ENCODE measurements around the gene PEX3.

Gene PEX3

GRCh38 chr6:143528164-143528811 lies 77.7 kb downstream of the PEX3 start:
- no peak for FAIRE-seq
- TF ChIP-seq POLR2A (IDR thresholded peaks at IDR 0.05; ENCODE audit: low read depth, low read length): no peak
- DNase-seq (ENCODE audit: insufficient read length, low spot score): no peak

- TF ChIP-seq POLR2A (IDR thresholded peaks at IDR 0.05; ENCODE audit: low read depth, low read length): no peak
- DNase-seq (ENCODE audit: insufficient read length, low spot score) (no peak), FAIRE-seq (no peak)
Measured at GRCh38 chr6:143529095-143529494, 78.5 kb downstream of the PEX3 start.

GRCh38 chr6:143531720-143532499 lies 81.3 kb downstream of the PEX3 start:
- no peak for TF ChIP-seq POLR2A (IDR thresholded peaks at IDR 0.05; ENCODE audit: low read depth, low read length)
- FAIRE-seq (no peak), DNase-seq (ENCODE audit: insufficient read length, low spot score) (no peak)

GRCh38 chr6:143535189-143535614 lies 84.6 kb downstream of the PEX3 start:
- DNase-seq (ENCODE audit: insufficient read length, low spot score) (no peak), FAIRE-seq (no peak)
- no peak for TF ChIP-seq POLR2A (IDR thresholded peaks at IDR 0.05; ENCODE audit: low read depth, low read length)

GRCh38 chr6:143536461-143536865 lies 85.9 kb downstream of the PEX3 start:
- TF ChIP-seq POLR2A (IDR thresholded peaks at IDR 0.05; ENCODE audit: low read depth, low read length): peak; percentile 31; the same call in 1 of the 2 replicates
- DNase-seq (ENCODE audit: insufficient read length, low spot score) (peak; percentile 27), FAIRE-seq (no peak)

- FAIRE-seq: no peak
Measured at GRCh38 chr6:143536866-143537691, 86.5 kb downstream of the PEX3 start.

GRCh38 chr6:143538374-143538773 lies 87.8 kb downstream of the PEX3 start:
- DNase-seq (ENCODE audit: insufficient read length, low spot score) (no peak), FAIRE-seq (no peak)
- TF ChIP-seq POLR2A (IDR thresholded peaks at IDR 0.05; ENCODE audit: low read depth, low read length): no peak

More at GRCh38 chr6:143536866-143537691, 86.5 kb downstream of the PEX3 start:
- no peak for DNase-seq (ENCODE audit: insufficient read length, low spot score)
- TF ChIP-seq POLR2A (IDR thresholded peaks at IDR 0.05; ENCODE audit: low read depth, low read length): peak; percentile 26; the same call in 1 of the 2 replicates

- no peak for TF ChIP-seq POLR2A (IDR thresholded peaks at IDR 0.05; ENCODE audit: low read depth, low read length)
- FAIRE-seq (no peak), DNase-seq (ENCODE audit: insufficient read length, low spot score) (no peak)
Measured at GRCh38 chr6:143539106-143539505, 88.5 kb downstream of the PEX3 start.

- TF ChIP-seq POLR2A (IDR thresholded peaks at IDR 0.05; ENCODE audit: low read depth, low read length): no peak
- DNase-seq (ENCODE audit: insufficient read length, low spot score): no peak
- FAIRE-seq: no peak
Measured at GRCh38 chr6:143539734-143540133, 89.1 kb downstream of the PEX3 start.

- no peak for DNase-seq (ENCODE audit: insufficient read length, low spot score)
- TF ChIP-seq POLR2A (IDR thresholded peaks at IDR 0.05; ENCODE audit: low read depth, low read length): no peak
- no peak for FAIRE-seq
Measured at GRCh38 chr6:143540192-143540591, 89.6 kb downstream of the PEX3 start.
